ENCODE measurements around the gene DHRS7. TPM values are rescaled to one million over a fixed set of nuclear protein-coding genes. Genes with fewer than 3 reads are reported as not detected.

DHRS7 gene
- total and polyA plus RNA-seq, 10 of the 15 experiments (the other 5 are each of a cell fraction or from before 2014, with no cell fraction given): 55.0 to 99.8 (median 62.2) TPM

- H3K9ac ChIP-seq (ENCODE audit: control insufficient read depth, insufficient read depth, low read length): no peak overlapping the region
- intact Hi-C loops (cut with micrococcal nuclease; ENCODE audit: unreplicated experiment) (no loop called here), in situ Hi-C loops (cut with MboI) (no loop called here)
- TF ChIP-seq, protein P1, sequence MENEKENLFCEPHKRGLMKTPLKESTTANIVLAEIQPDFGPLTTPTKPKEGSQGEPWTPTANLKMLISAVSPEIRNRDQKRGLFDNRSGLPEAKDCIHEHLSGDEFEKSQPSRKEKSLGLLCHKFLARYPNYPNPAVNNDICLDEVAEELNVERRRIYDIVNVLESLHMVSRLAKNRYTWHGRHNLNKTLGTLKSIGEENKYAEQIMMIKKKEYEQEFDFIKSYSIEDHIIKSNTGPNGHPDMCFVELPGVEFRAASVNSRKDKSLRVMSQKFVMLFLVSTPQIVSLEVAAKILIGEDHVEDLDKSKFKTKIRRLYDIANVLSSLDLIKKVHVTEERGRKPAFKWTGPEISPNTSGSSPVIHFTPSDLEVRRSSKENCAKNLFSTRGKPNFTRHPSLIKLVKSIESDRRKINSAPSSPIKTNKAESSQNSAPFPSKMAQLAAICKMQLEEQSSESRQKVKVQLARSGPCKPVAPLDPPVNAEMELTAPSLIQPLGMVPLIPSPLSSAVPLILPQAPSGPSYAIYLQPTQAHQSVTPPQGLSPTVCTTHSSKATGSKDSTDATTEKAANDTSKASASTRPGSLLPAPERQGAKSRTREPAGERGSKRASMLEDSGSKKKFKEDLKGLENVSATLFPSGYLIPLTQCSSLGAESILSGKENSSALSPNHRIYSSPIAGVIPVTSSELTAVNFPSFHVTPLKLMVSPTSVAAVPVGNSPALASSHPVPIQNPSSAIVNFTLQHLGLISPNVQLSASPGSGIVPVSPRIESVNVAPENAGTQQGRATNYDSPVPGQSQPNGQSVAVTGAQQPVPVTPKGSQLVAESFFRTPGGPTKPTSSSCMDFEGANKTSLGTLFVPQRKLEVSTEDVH (IDR thresholded peaks at IDR 0.05; ENCODE audit: low read depth, partially characterized antibody): no peak
- TF ChIP-seq SREBF1 (IDR thresholded peaks at IDR 0.05; ENCODE audit: low read length) (no peak), ETV6 (conservative IDR thresholded peaks at IDR 0.05 in 1 of 2, IDR thresholded peaks at IDR 0.05 in 1 of 2; ENCODE audit: borderline replicate concordance in 1 of 2, low read depth in 1 of 2) (no peak)
- no peak for FAIRE-seq
- SMC1A ChIA-PET (ENCODE audit: uncharacterized antibody, unreplicated experiment): no interaction called here
- H2AFZ ChIP-seq (ENCODE audit: control insufficient read depth, low read depth, low read length): no peak overlapping the region
- POLR2A ChIA-PET: no interaction called here
- WGBS (ENCODE audit: insufficient coverage, insufficient replicate concordance, low lambda C conversion rate, missing lambda C conversion rate): 97% methylated on average over 3 of the region's 3 CpGs
- RAD21 ChIA-PET (ENCODE audit: unreplicated experiment): no interaction called here
- H3K27me3 ChIP-seq (replicated peaks in 1 of 2; ENCODE audit: control insufficient read depth in 2 of 2, insufficient read depth in 2 of 2, low read length in 1 of 2): no peaks in the 10 kb centered on the region
- H3K27ac ChIP-seq (ENCODE audit: control insufficient read depth, insufficient read depth): no peak overlapping the region
- H3K4me1 ChIP-seq (ENCODE audit: control insufficient read depth, insufficient read depth, low read length): no peaks in the 10 kb centered on the region
- no peaks in the 10 kb centered on the region for H3K9me3 ChIP-seq (replicated peaks; ENCODE audit: control insufficient read depth, insufficient read depth, low read length)
- H3K4me2 ChIP-seq (ENCODE audit: control insufficient read depth, insufficient read depth): no peak overlapping the region
- CTCF ChIA-PET: interaction anchor here (0.6 kb wide), 1 partner anchor 50 kb away, joined by 3 read pairs; no protein-coding TSS in a partner anchor
- no peak for ATAC-seq
- no peaks in the 10 kb centered on the region for H3K79me2 ChIP-seq (ENCODE audit: control insufficient read depth, insufficient read depth, low read length)
- no peak overlapping the region for H3K4me3 ChIP-seq
- H3K36me3 ChIP-seq (ENCODE audit: control insufficient read depth in 2 of 2, insufficient read depth in 2 of 2, low read length in 1 of 2): no peaks in the 10 kb centered on the region
- no peak for DNase-seq (ENCODE audit: low read depth, low spot score)
- H4K20me1 ChIP-seq (ENCODE audit: control insufficient read depth, insufficient read depth): no peaks in the 10 kb centered on the region
- BruUV-seq (replicated peaks): no TSS peak
Observed at GRCh38 chr14:60134702-60135101, 30.5 kb downstream of the DHRS7 start.

GRCh38 chr14:60133487-60133886 lies 31.7 kb downstream of the DHRS7 start:
- Histone ChIP-seq H3K27ac (ENCODE audit: control insufficient read depth, insufficient read depth) (no peak overlapping the region), H3K9ac (ENCODE audit: control insufficient read depth, insufficient read depth, low read length) (no peak overlapping the region), H3K9me3 (replicated peaks; ENCODE audit: control insufficient read depth, insufficient read depth, low read length) (no peaks in the 10 kb centered on the region), H3K27me3 (replicated peaks in 1 of 2; ENCODE audit: control insufficient read depth in 2 of 2, insufficient read depth in 2 of 2, low read length in 1 of 2) (no peaks in the 10 kb centered on the region), H4K20me1 (ENCODE audit: control insufficient read depth, insufficient read depth) (no peaks in the 10 kb centered on the region), H3K4me1 (ENCODE audit: control insufficient read depth, insufficient read depth, low read length) (no peaks in the 10 kb centered on the region), H3K36me3 (ENCODE audit: control insufficient read depth in 2 of 2, insufficient read depth in 2 of 2, low read length in 1 of 2) (no peaks in the 10 kb centered on the region), H3K4me2 (ENCODE audit: control insufficient read depth, insufficient read depth) (no peak overlapping the region), H3K79me2 (ENCODE audit: control insufficient read depth, insufficient read depth, low read length) (no peaks in the 10 kb centered on the region), H3K4me3 (no peak overlapping the region), H2AFZ (ENCODE audit: control insufficient read depth, low read depth, low read length) (no peak overlapping the region)
- ChIA-PET RAD21 (ENCODE audit: unreplicated experiment) (no interaction called here), SMC1A (ENCODE audit: uncharacterized antibody, unreplicated experiment) (no interaction called here), POLR2A (no interaction called here), CTCF (no interaction called here)
- 55% methylated on average over 2 of the region's 2 CpGs for WGBS (ENCODE audit: insufficient coverage, insufficient replicate concordance, low lambda C conversion rate, missing lambda C conversion rate)
- TF ChIP-seq TAF1 (IDR thresholded peaks at IDR 0.05; ENCODE audit: borderline replicate concordance, low read depth, low read length) (no peak), ETV6 (conservative IDR thresholded peaks at IDR 0.05 in 1 of 2, IDR thresholded peaks at IDR 0.05 in 1 of 2; ENCODE audit: borderline replicate concordance in 1 of 2, low read depth in 1 of 2) (no peak), IKZF1 (conservative IDR thresholded peaks at IDR 0.05) (no peak), BCL11A (IDR thresholded peaks at IDR 0.05; ENCODE audit: low read depth, low read length) (no peak), POLR2AphosphoS2 (IDR thresholded peaks at IDR 0.05; ENCODE audit: low read depth, low read length) (no peak), TBL1XR1 (IDR thresholded peaks at IDR 0.05; ENCODE audit: low read depth, low read length) (no peak)
- TF ChIP-seq, protein P2, sequence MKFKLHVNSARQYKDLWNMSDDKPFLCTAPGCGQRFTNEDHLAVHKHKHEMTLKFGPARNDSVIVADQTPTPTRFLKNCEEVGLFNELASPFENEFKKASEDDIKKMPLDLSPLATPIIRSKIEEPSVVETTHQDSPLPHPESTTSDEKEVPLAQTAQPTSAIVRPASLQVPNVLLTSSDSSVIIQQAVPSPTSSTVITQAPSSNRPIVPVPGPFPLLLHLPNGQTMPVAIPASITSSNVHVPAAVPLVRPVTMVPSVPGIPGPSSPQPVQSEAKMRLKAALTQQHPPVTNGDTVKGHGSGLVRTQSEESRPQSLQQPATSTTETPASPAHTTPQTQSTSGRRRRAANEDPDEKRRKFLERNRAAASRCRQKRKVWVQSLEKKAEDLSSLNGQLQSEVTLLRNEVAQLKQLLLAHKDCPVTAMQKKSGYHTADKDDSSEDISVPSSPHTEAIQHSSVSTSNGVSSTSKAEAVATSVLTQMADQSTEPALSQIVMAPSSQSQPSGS (IDR thresholded peaks at IDR 0.05; ENCODE audit: low read length): no peak
- TF ChIP-seq, protein P3, sequence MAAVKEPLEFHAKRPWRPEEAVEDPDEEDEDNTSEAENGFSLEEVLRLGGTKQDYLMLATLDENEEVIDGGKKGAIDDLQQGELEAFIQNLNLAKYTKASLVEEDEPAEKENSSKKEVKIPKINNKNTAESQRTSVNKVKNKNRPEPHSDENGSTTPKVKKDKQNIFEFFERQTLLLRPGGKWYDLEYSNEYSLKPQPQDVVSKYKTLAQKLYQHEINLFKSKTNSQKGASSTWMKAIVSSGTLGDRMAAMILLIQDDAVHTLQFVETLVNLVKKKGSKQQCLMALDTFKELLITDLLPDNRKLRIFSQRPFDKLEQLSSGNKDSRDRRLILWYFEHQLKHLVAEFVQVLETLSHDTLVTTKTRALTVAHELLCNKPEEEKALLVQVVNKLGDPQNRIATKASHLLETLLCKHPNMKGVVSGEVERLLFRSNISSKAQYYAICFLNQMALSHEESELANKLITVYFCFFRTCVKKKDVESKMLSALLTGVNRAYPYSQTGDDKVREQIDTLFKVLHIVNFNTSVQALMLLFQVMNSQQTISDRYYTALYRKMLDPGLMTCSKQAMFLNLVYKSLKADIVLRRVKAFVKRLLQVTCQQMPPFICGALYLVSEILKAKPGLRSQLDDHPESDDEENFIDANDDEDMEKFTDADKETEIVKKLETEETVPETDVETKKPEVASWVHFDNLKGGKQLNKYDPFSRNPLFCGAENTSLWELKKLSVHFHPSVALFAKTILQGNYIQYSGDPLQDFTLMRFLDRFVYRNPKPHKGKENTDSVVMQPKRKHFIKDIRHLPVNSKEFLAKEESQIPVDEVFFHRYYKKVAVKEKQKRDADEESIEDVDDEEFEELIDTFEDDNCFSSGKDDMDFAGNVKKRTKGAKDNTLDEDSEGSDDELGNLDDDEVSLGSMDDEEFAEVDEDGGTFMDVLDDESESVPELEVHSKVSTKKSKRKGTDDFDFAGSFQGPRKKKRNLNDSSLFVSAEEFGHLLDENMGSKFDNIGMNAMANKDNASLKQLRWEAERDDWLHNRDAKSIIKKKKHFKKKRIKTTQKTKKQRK (IDR thresholded peaks at IDR 0.05; ENCODE audit: low read depth, low read length): no peak
- in situ Hi-C loops (cut with MboI) (no loop called here), intact Hi-C loops (cut with micrococcal nuclease; ENCODE audit: unreplicated experiment) (no loop called here)
- DNase-seq (ENCODE audit: low read depth, low spot score) (no peak), FAIRE-seq (no peak), ATAC-seq (no peak)
- no TSS peak for BruUV-seq (replicated peaks)

Data from GM12878 (cell line).